GM19023 (cell line): ENCODE measurements around the gene ARMC5.
A peak's percentile ranks its signal among the peaks of the same experiment; 100 is the strongest.
"Not testable (repeated sequence)": the region's sequence is repeated elsewhere in the genome, so short reads cannot be mapped to it uniquely, and the experiment has no call there.

ENCODE experiments used
- ATAC-seq: cut with Tn5 transposase; IDR thresholded peaks from one replicate; pipeline ENCODE4 v1.9.1; 2021; ENCODE audit warnings: mild to moderate bottlenecking, moderate library complexity; ENCODE audit not compliant: unreplicated experiment

ARMC5 gene

DNA sequence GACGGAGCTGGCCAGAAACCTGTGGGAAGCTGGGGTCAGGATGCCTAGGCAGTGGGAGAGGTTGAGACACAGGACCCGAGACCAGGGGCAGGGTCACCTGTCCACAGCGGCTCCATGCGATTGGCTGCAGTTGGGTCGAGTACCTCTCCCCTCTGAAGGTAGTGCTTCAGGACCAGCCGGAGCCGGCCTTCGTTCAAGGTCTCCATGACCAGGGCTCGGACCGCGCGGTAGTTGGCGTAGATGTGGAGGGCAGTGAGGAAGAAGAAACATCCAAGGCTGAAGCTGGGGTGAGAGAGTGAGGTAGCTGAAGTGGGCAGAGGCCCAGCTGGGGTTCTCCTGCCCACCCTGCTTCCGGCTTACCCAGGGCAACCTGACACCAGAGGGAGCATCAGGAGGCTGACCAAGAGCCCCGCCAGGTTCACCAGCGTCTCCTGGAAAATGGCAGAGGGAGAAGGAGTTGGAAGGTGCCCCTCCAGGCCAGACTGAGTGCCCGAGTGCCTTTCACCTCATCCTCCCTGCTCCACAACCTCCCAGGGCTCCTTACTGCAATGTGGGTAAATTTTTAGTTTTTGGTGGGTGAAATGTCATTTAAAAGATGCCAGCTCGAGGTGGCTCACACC, 34.3 kb downstream of the ARMC5 start:
- ATAC-seq = no peak

DNA sequence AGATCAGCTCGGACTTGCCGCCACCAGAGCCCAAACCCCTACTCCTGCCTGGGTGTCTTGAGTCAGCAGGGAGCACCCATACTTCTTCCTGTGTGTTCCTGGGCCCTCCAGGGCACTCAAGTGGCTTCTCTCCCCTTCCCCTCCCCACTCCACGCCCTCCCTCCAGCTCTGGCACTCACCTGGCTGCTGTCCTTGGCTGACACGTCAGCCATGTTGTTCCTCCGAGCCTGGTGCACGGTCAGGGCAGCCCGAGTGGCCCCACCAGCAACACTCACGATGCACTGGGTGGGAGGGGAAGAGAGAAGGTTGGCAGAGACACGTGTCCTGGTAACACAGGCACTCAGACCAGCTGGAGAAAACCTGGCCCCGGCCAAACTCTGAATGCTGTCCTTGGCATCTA, 37.4 kb downstream of the ARMC5 start:
- ATAC-seq = no peak

DNA sequence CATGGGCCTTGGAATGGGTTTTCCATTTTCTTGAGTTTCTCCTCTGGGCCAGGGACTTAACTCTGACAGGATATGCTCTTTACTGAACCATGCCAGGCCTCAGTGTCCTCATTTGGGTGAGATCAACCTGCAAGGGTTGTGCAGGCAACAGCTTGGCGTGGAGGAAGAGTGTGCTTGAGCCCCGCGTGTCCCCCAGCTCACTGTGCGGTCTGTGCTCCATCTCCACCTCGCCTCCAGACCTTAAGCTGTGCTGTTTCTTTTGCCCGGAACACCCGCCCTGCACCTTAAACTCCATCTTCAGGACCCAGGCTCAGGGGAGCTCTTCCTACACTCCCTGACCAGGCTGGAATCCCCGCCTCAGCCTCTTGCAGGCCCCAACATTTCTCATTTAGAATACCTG, 39.2 kb downstream of the ARMC5 start:
- ATAC-seq = no peak

DNA sequence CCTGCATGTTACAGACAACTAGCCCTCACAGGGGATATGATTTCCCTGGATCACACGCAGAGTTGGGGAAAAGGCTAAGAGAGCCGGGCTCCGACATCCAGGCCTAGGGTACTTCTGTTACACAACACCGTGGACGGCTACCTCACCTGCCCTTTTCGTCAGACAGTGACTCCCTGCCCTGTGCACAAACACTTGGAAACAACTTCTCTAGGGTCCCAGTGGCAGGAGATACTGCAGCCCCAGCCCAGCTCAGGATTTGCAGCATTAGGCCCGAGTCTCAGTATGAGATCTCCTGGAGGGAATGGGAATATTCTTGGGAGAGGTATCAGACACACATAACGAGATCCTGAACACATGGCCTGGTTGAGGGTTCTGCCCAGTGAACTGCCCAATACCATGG, 40.6 kb downstream of the ARMC5 start:
- no peak for ATAC-seq

DNA sequence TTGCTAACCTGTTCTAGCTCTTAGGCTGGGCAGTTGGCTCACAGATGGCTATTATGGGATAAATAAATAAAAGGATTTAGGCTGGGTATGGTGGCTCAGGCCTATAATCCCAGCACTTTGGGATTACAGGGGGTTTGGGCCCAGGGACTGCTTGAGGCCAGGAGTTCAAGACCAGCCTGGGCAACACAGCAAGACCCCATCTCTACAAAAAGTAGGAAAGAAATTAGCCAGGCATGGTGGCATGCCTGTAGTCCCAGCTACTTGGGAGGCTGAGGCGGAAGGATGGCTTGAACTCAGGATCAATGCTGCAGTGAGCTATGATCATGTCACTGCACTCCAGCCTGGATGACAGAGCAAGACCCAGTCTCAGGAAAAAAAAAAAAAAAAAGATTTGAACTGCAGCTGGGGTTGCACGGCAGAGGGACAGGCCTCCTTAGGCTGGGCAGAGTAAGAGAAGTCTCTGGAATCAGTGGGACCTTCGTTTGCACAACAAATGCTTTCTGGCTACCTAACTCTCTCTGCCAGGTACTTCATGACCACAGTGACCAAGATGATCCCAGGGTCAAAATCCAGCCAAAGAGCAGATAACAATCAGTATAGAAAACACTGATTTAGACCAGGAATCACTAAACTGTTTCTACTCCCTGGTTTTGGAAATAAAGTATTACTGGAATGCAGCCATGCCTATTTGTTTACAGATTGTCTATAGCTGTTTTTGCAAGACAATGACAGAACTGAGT, 42.1 kb downstream of the ARMC5 start:
- no peak for ATAC-seq

DNA sequence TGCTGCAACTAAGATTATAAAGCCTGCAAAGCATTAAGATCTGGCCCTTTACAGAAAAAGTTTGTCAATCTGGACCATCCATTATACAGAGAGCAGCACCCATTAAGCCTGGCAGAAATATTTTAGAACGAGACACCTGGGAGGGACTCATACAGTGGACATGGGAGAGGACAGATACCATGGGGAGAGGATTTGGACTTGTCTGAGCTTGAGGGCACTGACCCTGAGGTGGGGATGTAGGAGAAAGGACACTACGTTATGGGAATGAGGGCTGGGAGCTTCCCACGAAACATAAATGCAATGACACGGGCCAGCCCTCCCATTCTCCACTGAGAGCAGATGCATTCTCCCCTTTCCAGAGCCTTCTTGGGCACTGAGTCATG, 42.7 kb downstream of the ARMC5 start:
- ATAC-seq = no peak

DNA sequence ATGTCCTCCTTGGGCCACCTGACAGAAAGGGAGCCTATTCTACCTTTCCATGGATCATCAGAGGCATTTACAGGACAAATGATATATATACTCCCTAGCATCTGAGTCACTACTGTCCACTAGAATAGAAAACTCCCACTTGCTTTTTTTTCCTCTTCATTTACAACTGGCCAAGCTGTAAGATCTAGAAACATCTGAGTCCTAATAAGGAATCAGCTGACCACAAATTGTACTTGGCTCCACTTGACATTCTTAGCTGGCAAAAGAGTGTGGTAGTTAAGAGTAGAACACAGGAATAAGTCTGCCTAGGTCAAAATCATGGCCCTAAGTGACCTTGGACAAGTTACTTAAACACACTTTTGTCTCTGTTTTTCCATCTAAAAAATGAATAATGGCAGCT, 43.7 kb downstream of the ARMC5 start:
- no peak for ATAC-seq

DNA sequence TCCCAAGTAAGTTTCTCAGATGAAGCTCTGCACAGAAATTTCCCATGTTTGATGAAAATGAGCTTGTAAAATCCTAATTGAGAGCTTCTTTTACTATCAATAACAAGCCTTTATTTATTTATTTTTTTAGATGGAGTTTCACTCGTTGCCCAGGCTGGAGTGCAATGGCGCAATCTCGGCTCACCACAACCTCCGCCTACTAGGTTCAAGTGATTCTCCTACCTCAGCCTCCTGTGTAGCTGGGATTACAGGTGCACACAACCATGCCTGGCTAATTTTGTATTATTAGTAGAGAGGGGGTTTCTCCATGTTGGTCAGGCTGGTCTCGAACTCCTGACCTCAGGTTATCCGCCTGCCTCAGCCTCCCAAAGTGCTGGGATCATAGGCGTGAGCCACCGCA, 44.3 kb downstream of the ARMC5 start:
- not testable (repeated sequence) for ATAC-seq

DNA sequence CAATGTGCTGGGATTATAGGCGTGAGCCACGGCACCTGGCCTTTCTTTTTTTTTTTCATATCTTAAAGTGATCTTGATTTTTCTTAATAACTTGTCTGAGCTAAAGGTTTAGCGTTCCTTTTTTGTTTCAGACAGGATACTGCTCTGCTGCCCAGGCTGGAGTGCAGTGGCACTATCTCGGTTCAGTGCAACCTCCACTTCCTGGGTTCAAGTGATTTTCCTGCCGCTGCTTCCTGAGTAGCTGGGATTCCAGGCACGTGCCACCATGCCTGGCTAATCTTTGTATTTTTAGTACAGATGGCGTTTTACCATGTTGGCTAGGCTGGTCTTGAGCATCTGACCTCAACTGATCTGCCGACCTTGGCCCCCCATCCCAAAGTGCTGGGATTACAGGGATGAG, 44.9 kb downstream of the ARMC5 start:
- ATAC-seq = no peak

DNA sequence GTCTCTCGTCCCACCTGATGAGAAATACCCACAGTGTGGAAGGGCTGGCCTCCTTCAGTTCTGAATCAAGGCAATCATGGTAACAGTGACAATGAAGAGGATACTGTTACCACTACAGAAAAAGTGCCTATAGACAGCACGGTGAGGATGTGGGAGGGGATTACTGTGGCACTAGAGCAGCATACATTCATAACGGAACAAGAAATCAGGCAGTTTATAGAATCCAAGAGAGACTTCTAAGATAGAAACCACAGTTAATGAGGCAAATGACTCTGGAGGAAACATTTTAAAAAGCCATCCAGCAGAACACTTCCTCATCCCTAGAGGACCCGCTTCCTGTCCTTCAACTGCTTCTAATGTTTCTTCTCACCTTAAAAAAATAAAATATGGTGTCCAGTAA, 46.2 kb downstream of the ARMC5 start:
- ATAC-seq = peak; percentile 34

DNA sequence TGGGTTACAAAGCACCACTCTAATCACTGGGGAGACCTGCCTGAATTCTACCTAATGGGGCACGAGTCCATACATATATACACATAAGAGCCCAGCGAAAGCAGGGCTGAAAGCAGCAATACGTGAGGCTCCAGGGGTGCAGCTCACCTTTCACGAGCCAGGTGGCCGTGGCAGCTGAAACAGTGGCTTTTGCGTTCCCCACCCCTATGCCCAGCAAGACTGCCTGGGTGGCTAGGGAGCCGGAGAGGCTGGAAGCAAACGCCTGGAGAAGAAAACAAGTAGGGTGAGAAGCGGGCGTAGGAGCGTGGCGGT, 48.3 kb downstream of the ARMC5 start:
- ATAC-seq = no peak

DNA sequence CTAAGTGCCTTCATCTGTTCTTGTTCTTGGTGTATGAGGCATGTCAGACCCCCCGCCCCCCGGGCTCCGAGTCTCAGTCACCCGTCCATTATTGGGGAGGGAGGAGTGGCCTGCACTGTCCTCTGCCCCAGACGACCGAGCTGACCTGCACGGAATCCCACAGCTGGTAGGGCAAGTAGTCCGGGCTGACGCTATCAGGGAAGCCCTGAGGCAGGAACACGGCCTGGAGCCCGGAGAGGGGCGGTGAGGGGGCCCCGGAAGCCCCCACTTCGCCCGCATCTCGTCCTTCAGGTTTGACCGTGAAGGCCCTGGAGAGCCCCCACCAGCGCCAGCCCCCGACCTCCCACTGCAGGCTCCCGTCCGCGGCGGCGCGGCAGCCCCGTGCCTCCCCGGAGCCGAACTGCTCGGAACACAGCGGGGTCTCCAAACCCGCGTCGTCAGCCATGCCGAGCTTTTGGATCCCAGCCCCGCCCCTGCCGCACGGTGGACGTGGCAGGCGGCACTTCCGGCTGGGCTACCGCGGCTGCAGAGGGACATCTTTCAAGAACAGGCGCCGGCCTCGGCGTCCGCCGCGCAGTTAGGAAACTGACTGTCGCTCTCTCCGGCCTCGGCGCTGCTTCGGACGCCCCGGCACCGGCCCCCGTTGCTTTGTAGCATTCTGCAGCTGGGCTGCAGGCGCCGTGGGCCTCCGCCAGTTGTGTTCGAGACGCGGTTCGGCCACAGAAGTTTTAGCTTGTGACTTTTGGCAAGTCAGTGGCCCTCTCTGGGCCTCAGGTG, 48.8 kb downstream of the ARMC5 start, which contains the start of gene RUSF1:
Gene RUSF1, minus strand, starts transcription at position 463 of the 777 bp plus-strand sequence. Its CDS starts 18 bp downstream, at position 445.
- ATAC-seq = peak; percentile 88

DNA sequence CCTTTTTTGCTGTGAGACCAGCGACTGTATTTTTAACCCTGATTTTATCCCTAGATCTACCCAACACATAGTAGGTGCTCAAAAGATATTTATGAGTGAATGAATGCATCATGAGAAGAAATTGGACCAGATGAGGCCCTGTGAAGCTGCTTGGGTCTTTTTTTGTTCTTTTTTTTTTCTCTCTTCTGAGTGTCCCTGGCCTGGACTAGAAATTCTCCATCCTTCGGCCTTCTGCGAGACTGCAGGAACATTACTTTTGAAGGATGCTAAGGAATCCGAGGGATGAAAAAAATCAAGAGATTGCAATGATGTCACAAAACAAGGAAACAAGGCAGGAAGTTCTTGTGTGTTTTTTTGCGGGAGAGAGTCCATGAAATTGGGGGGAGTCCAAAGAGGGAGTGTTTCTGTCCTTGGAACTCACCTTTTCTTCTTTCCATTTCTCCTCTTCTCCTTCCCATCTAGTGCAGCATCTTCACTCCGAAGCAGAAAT, 49.5 kb downstream of the ARMC5 start:
- peak; percentile 16 for ATAC-seq

DNA sequence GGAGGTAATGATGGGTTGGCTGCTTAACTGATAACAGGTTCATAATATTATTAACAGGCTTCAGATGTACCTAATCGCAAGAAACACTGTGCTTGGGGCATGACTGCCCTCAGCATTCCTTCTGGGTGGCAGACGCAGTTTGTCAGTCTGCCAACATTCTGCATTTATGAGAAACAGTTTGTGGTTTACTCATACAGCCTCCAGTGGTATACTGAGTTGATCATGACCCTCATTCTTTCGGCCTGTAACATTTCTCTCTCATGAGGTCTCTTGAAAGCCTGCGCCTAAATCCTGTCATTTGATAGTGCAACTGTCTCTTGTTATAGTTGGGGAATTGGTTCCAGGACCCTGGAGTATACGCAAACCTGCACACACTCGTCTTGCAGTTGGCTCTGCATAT, 53.8 kb downstream of the ARMC5 start:
- no peak for ATAC-seq

DNA sequence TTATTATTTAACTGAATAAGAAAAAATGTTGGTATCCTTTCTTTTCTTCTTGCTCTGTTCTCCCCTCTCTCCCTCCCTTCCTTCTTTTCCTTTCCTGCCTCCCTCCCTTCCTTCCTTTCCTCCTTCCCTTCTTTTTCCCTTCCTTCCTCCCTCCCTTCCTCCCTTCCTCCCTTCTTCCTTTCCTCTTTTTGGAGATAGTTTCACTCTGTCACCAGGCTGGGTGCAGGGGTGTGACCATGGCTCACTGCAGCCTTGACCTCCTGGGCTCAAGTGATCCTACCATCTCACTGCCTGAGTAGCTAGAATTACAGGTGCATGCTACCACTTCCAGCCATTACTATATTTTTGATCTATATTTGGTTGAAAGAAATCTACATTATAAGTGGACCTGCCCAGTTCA, 54.6 kb downstream of the ARMC5 start:
- ATAC-seq = no peak
